Astrocyte (in vitro differentiated cells and primary cell): ENCODE data around the gene MYO5B.
"Not testable (repeated sequence)": the region's sequence is repeated elsewhere in the genome, so short reads cannot be mapped to it uniquely, and the experiment has no call there.

ENCODE experiments used
- CTCF ChIP-seq: IDR thresholded peaks from 2 replicates; pipeline ENCODE4 v1.5.1; 2011; ENCODE audit warnings: low read depth, mild to moderate bottlenecking, inconsistent platforms, low read length, moderate library complexity; ENCODE audit not compliant: insufficient read depth
- EZH2 ChIP-seq: IDR thresholded peaks from 2 replicates; pipeline ENCODE4 v1.6.1; 2012; ENCODE audit warnings: mild to moderate bottlenecking, low read length, inconsistent platforms; ENCODE audit not compliant: insufficient read depth

GRCh38 chr18:49837316-49837835 is 357.6 kb downstream of the MYO5B start:
- TF ChIP-seq CTCF, EZH2: not testable (repeated sequence)
